Kidney glomerular epithelial cell (primary cell): Measurements from ENCODE around the gene DLST.
"Not testable (repeated sequence)": the region's sequence is repeated elsewhere in the genome, so short reads cannot be mapped to it uniquely, and the experiment has no call there.

Experiments used
- DNase-seq: peaks from one replicate; lab custom pipeline; 2025; lab: John Stamatoyannopoulos, UW

DLST gene

GRCh38 chr14:74918380-74918779, 36.7 kb downstream of the DLST start:
- no peak for DNase-seq

- peak; percentile 82 for DNase-seq
These were observed 37.9 kb downstream of the DLST start for GRCh38 chr14:74919421-74920165.

DNA sequence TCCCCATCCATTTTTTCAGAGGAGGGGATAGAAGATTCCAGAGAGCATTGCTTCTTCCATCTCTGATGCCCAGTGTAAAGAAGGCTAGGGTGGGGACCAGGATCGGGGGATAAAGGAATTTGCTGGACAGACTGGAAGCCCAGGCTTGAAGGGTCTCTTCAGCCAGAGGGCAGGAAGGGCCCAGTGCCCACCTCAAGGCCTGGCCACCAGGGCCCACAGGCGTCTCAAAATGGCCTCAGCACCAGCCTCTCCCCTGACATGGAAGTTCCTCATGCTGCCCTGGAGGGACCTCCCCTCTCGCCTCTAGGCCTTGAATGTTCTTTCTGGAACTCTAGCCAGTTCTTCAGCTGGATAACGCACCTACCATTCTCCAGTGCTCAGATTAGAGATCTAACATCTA, 38.6 kb downstream of the DLST start:
- no peak for DNase-seq

GRCh38 chr14:74921053-74921620, 39.4 kb downstream of the DLST start:
- no peak for DNase-seq

GRCh38 chr14:74921987-74922751, 40.5 kb downstream of the DLST start:
- DNase-seq = no peak

DNA sequence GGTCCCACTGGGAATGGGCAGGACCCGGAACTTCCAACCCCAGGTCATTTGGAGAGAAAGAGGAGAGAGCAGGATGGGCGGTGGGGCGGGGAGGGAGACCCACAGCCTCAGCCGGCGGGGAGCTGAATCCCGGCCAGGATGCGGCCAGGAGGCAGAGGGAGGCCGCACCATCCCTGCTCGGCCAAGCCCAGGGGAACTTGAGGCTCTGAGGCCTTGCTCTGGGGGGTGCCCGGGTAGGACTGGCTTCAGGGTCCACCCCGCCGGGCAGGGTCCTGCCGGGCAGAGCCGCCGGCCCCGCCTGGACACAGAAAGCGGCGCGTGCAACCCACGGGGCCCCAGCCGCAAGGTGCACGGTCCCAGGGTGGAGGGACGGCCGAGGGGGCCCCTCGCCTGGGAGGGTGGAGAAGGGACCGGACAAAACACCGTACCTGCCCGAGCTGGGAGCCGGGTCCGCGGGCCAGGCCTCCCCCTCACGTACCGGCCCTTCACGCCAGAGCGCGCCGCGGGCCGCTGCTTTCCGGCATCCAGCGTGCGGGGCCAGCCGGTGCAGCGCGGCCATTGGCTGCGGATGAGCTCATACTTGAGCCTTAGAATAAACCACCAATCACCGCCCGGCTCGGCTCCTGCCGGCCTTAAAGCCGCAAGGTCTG, 41.2 kb downstream of the DLST start, which contains the start of gene RPS6KL1:
TSS of gene RPS6KL1 (minus strand) at position 509 of the 650 bp plus-strand sequence. CDS start 1,719 bp downstream, outside the sequence.
- peak; percentile 52 for DNase-seq

- no peak for DNase-seq
These were observed 42.3 kb downstream of the DLST start for GRCh38 chr14:74924061-74924460.

DNA sequence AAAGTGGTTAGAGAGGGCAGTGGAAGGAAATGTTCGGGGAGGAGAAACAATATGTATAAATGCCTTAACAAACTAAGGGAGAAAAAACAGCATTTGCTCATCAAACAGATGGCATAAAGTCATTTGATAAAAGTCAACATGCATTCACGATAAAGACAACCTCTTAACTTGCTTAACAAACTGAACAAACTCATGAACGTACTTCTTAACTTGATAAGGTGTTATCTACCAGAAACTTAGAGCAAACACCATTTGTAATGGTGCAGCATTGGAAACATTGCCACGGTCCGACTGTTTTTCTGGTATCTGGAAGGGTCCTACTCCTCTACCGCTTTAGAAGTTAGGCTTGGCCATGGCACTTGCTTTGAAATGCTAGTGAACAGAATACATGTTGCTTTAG, 45.5 kb downstream of the DLST start:
- no peak for DNase-seq

- no peak for DNase-seq
These were observed 47.5 kb downstream of the DLST start for GRCh38 chr14:74929242-74929641.

DNA sequence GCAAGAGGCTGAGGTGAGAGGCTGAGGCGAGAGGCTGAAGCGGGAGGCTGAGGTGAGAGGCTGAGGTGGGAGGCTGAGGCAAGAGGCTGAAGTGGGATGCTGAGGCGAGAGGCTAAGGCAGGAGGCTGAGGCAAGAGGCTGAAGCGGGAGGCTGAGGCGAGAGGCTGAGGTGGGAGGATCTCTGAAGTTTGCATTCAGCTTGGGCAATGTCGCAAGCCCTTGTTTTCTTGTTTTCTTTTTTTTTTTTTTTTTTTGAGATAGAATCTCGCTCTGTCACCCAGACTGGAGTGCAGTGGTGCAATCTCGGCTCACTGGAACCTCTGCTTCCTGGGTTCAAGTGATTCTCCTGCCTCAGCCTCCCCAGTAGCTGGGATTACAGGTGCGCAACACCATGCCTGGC, 50.0 kb downstream of the DLST start:
- DNase-seq = not testable (repeated sequence)

- no peak for DNase-seq
These were observed 50.7 kb downstream of the DLST start for GRCh38 chr14:74932401-74932901.

DNA sequence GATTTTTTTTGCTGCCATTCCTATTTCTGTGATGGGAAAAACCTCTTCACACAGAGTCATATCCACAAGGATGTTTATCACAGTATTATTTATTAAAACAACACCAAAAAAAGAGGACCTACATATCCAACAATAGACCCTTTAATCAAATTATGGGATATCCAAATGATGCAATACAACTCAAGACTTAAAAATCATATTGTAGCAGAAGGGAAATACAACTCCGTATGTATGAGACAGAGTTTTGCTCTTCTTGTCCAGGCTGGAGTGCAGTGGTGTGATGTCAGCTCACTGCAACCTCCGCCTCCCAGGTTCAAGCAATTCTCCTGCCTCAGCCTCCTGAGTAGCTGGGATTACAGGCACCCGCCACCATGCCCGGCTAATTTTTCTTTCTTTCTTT, 51.2 kb downstream of the DLST start:
- not testable (repeated sequence) for DNase-seq

DNA sequence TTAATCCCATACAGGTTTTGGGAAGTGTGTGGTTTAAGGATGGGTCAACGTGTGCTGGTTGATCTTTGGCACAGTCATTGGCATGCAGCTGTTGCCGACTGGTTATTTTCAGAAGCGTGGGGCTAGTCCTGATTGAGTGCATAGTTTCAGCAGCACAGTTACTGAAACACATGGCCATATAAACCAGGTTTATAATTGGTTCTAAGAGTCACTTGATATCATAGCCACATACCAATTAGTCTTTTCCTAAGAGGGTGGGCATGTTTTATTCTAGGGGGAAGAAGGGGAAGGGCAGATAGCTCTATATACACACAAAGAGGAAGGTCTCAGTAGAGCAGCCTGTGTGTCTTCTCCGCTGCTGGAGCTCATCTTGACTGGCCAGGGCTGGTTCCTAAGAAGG, 52.3 kb downstream of the DLST start:
- DNase-seq = no peak

DNA sequence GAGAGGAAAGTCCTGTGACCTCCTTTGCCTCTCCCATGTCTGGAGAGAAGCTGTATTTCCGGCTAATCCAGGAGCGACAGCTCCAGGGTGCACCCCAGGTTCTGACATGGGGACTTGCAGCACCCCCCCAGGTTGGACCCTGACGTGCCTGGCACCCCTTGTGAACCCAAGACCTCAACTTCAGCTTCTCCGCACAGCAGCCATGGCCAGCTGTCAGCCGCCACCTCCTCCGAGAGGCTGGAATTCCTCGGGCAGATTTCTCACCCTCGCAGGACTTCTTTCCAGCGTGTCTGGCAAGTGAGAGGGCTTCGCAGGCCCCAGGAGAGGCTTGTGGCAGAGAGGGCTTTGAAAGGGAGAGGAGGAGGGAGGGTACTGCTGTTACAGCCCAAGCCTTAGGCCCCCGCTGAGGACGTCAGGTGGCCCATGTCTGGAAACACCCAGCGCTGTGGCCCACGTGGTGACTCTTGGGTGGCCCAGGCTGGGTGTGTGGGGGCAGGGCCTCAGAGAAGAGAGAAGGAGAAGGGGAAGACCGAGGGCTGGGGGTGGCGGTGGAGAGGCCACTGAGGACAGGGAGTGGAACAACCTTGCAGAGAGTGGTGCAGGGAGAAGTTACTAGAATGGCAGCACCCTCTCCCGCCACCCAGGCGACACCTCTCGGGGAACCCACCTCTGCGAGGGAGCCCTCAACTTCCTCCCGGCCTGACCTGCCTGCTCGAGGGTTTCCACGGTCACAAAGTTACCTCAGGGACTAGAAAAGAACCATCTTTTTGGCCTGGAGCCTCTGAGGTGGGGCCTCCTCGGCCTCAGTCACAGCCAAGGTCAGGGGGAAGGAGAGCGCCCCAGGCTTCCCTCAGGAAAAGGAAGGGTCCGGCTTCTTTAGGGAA, 53.0 kb downstream of the DLST start:
- DNase-seq = no peak

- no peak for DNase-seq
These were observed 53.6 kb downstream of the DLST start for GRCh38 chr14:74935360-74935680.

GRCh38 chr14:74936151-74936550, 54.4 kb downstream of the DLST start:
- no peak for DNase-seq

DNA sequence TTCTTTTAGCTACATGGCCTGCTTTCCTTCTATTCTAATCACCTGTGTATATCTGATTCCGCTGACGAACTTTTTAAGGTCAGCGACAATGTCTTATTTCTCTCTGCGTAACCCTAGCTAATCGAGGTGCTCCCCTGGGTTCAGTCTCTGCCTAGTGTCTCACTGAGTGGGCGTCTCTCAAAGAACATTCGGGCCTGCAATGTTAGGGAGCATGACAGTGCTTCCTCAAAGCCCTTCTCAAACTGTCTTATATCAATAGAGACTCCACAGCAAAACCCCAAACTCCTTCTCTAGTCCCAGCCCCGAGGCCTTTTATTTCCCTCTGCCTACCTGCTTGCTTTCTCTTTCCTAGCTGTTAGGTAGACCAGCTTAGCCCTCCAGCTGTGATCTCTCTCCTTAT, 55.0 kb downstream of the DLST start:
- no peak for DNase-seq

- no peak for DNase-seq
These were observed 55.5 kb downstream of the DLST start for GRCh38 chr14:74937171-74937570.

GRCh38 chr14:74938531-74939495, 57.1 kb downstream of the DLST start:
- DNase-seq = no peak

DNA sequence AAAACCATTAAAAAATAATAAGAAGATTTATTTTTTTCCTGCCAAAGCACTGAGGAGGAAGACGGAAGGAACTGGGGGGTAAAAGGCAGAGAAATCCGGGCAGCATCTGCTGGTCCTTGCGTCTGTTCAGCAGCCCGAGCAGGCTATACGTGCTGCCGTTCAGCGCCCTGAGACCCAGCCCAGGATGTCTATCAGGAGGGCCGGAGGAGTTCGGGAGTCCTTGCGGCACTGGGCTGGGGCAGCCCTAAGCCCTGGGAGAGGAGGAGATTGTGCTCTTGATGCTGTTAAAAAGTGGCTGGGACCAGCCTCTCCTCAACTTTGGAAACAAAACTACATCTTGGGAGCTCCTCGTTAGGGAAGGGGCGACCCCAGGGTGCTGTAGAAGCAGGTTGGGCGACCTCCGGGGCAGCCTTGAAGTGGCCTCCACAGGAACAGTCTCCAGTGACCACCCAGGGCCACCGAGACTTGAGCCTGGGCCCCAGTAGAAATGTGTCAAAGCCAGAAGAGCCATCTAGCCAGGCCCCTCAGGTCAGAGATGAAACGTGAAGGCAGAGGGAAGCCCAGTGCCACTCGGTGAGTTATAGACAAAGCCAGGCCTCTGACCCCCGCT, 59.3 kb downstream of the DLST start:
- no peak for DNase-seq
